A673 (cell line): Measurements from ENCODE around the gene CCDC106. TPM values are rescaled to one million over a fixed set of nuclear protein-coding genes. Genes with fewer than 3 reads are reported as not detected.

ENCODE experiments used
- BruUV-seq: library from RNA; stranded (reverse); fragments of 400-500 nt; replicated peaks from 2 replicates; lab custom pipeline; 2021; lab: Mats Ljungman, UMichigan
- CTCF ChIA-PET: fragments of 300-600 bp; sonication (Branson Sonifier 250); formaldehyde crosslinking; loops from one replicate; lab custom pipeline; 2022; ENCODE audit warnings: antibody characterized with exemption; lab: Charles Lee
- POLR2A ChIA-PET: fragments of 300-600 bp; sonication (Branson Sonifier 250); formaldehyde crosslinking; loops from one replicate; lab custom pipeline; 2022; ENCODE audit warnings: antibody characterized with exemption; ENCODE audit not compliant: low non-redundant PET; lab: Charles Lee
- DNase-seq: peaks from one replicate; pipeline ENCODE4 v3.0.0-alpha.2; 2015; ENCODE audit warnings: low spot score
- H3K27ac ChIP-seq: fragments of 200-600 bp; sonication (generic); 2 replicates; pipeline ENCODE4 v1.5.1; 2016; ENCODE audit warnings: mixed run types, low read depth, mild to moderate bottlenecking, mixed read lengths, antibody characterized with exemption, low read length; ENCODE audit not compliant: poor library complexity, severe bottlenecking
- H3K27me3 ChIP-seq: fragments of 200-600 bp; sonication (generic); replicated peaks from 2 replicates; pipeline ENCODE4 v1.6.1; 2017; ENCODE audit warnings: mixed run types, low read depth, mild to moderate bottlenecking, mixed read lengths, antibody characterized with exemption, low read length; ENCODE audit not compliant: insufficient read depth, poor library complexity
- H3K36me3 ChIP-seq: fragments of 200-600 bp; sonication (generic); 2 replicates; pipeline ENCODE4 v1.6.1; 2016; ENCODE audit warnings: mixed run types, mild to moderate bottlenecking, mixed read lengths, antibody characterized with exemption, low read length; ENCODE audit not compliant: insufficient read depth, poor library complexity, severe bottlenecking
- H3K4me1 ChIP-seq: fragments of 200-600 bp; sonication (generic); 2 replicates; pipeline ENCODE4 v1.6.1; 2017; ENCODE audit warnings: mixed run types, mild to moderate bottlenecking, mixed read lengths, antibody characterized with exemption, low read length; ENCODE audit not compliant: insufficient read depth, poor library complexity, severe bottlenecking
- H3K4me3 ChIP-seq: fragments of 200-600 bp; sonication (generic); 2 replicates; pipeline ENCODE4 v1.5.1; 2016; ENCODE audit warnings: low read depth, mixed run types, mild to moderate bottlenecking, mixed read lengths, low read length; ENCODE audit not compliant: poor library complexity, severe bottlenecking
- H3K9me3 ChIP-seq: fragments of 200-600 bp; sonication (generic); 2 replicates; pipeline ENCODE4 v1.6.1; 2016; ENCODE audit warnings: mixed run types, low read depth, mild to moderate bottlenecking, mixed read lengths, antibody characterized with exemption, low read length; ENCODE audit not compliant: poor library complexity, severe bottlenecking
- EZH2 ChIP-seq: fragments of 200-600 bp; sonication (generic); IDR thresholded peaks from 2 replicates; pipeline ENCODE4 v1.6.1; 2017; ENCODE audit warnings: borderline replicate concordance, low read depth, mild to moderate bottlenecking, mixed read lengths, antibody characterized with exemption, low read length; ENCODE audit not compliant: poor library complexity, severe bottlenecking
- intact Hi-C: fragments of 100-400 bp; cut with micrococcal nuclease; formaldehyde crosslinking; loops from one replicate; pipeline ENCODE4 v1.10.0; 2022; ENCODE audit not compliant: unreplicated experiment
- total RNA-seq: library from RNA; stranded (reverse); gene quantifications from 2 replicates; pipeline ENCODE4 v1.2.3, GENCODE V29; 2021
- TF ChIP-seq, protein P1 (sequence below): fragments of 300-800, 200-600 bp; sonication (generic); conservative IDR thresholded peaks from 2 replicates; pipeline ENCODE4 v1.5.1; 2017; ENCODE audit warnings: low read depth, mild to moderate bottlenecking, antibody characterized with exemption, low read length, moderate library complexity, mixed read lengths

Gene CCDC106
- total RNA-seq, 1 experiment from 2014 or later, result 41.5 TPM

DNA sequence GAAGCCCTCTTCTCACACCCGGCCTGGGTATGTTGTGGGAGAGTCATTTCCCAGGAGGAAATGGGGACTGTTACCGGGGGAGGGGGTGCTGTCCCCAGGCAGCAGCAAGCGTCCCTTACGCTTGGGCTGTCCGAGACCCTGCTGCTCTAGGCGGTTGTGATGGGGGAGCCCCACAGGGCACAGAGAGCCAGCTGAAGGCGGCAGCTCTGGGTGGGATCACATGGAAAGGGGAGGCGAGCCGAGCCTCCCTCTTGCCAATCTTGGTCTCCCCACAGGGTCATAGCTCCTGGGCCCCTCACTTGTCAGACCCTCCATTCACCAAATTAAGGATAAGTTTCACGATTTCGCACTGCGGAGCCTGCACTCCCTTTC lies 49.0 kb downstream of the CCDC106 start:
- H3K9me3 ChIP-seq, result no peaks in the 10 kb centered on the region
- intact Hi-C loops, result no loop called here
- BruUV-seq, result no TSS peak
- H3K27me3 ChIP-seq, result no peaks in the 10 kb centered on the region
- POLR2A ChIA-PET, result no interaction called here
- H3K36me3 ChIP-seq, result peaks cover 32% of the 10 kb centered on the region
- no peak for TF ChIP-seq EZH2
- TF ChIP-seq, protein P1, sequence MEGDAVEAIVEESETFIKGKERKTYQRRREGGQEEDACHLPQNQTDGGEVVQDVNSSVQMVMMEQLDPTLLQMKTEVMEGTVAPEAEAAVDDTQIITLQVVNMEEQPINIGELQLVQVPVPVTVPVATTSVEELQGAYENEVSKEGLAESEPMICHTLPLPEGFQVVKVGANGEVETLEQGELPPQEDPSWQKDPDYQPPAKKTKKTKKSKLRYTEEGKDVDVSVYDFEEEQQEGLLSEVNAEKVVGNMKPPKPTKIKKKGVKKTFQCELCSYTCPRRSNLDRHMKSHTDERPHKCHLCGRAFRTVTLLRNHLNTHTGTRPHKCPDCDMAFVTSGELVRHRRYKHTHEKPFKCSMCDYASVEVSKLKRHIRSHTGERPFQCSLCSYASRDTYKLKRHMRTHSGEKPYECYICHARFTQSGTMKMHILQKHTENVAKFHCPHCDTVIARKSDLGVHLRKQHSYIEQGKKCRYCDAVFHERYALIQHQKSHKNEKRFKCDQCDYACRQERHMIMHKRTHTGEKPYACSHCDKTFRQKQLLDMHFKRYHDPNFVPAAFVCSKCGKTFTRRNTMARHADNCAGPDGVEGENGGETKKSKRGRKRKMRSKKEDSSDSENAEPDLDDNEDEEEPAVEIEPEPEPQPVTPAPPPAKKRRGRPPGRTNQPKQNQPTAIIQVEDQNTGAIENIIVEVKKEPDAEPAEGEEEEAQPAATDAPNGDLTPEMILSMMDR, result no peak
- no peak for DNase-seq
- no peak overlapping the region for H3K4me3 ChIP-seq
- no peaks in the 10 kb centered on the region for H3K4me1 ChIP-seq
- H3K27ac ChIP-seq, result no peak overlapping the region
- CTCF ChIA-PET, result no interaction called here

DNA sequence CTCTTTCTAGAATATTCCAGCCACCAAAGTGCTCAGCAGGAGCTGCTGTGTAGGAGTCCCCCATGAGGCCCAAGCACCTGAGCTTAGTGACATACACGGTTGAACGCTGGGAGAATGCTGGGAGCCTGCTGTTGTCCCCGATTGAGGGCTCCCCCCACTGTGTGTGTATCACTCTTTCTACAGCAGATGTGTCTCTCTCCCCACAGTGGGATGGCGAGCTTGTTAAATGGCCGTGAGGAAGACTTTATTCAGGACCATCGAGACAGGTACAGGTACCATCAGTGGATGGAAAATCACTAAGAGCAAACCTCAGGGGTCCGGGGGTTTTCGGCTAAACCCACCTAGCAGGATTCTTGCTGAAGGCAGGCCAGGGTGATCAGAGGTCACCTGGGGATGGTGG lies 49.7 kb downstream of the CCDC106 start:
- intact Hi-C loops, result no loop called here
- Histone ChIP-seq H3K36me3 (peaks cover 30% of the 10 kb centered on the region), H3K4me3 (no peak overlapping the region), H3K27me3 (no peaks in the 10 kb centered on the region), H3K27ac (no peak overlapping the region), H3K4me1 (no peaks in the 10 kb centered on the region), H3K9me3 (no peaks in the 10 kb centered on the region)
- no peak for DNase-seq
- POLR2A ChIA-PET, result no interaction called here
- TF ChIP-seq, protein P1, result no peak
- no peak for TF ChIP-seq EZH2
- no TSS peak for BruUV-seq
- CTCF ChIA-PET, result no interaction called here

DNA sequence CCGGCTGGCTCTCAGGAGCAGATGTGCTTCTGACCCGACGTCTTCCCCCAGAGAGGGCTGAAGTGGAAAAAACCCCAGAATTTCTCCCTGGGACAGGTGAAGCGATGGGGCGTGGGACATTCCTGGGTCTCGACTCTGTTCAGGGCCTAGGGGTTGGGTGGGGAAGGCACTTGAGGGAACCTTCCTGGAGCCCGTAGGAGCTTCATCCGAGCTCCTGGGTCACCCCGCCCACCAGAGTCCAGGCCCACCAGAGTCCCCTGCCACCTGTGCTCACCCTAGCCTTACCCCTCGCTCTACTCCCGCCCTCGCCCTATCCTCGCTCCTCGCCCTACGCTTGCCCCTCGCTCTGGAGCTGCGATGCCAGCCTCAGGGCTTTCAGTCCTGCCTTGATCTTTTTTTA lies 50.2 kb downstream of the CCDC106 start:
- ChIA-PET CTCF (no interaction called here), POLR2A (no interaction called here)
- intact Hi-C loops, result no loop called here
- no TSS peak for BruUV-seq
- Histone ChIP-seq H3K4me3 (no peak overlapping the region), H3K36me3 (peaks cover 24% of the 10 kb centered on the region), H3K27ac (no peak overlapping the region), H3K9me3 (no peaks in the 10 kb centered on the region), H3K4me1 (no peaks in the 10 kb centered on the region), H3K27me3 (no peaks in the 10 kb centered on the region)
- TF ChIP-seq, protein P1, result no peak
- no peak for TF ChIP-seq EZH2
- no peak for DNase-seq
